GM12891 (cell line): ENCODE measurements around the gene CNTN2.

Experiments
- PAX5 ChIP-seq: IDR thresholded peaks from 2 replicates; pipeline ENCODE4 v1.6.1; 2011; ENCODE audit warnings: low read length, moderate library complexity, mild to moderate bottlenecking; ENCODE audit not compliant: insufficient read depth, severe bottlenecking
- POLR2A ChIP-seq: IDR thresholded peaks from 2 replicates; pipeline ENCODE4 v1.6.1; 2011; ENCODE audit warnings: low read depth, low read length, control low read depth
- POLR2AphosphoS5 ChIP-seq: IDR thresholded peaks from 2 replicates; pipeline ENCODE4 v1.6.1; 2011; ENCODE audit warnings: low read depth, low read length, control low read depth
- POU2F2 ChIP-seq: IDR thresholded peaks from 2 replicates; pipeline ENCODE4 v1.6.1; 2011; ENCODE audit warnings: low read depth, mild to moderate bottlenecking, control low read depth, low read length, moderate library complexity
- SPI1 ChIP-seq: IDR thresholded peaks from 2 replicates; pipeline ENCODE4 v1.6.1; 2011; ENCODE audit warnings: low read depth, low read length, control low read depth
- TAF1 ChIP-seq: IDR thresholded peaks from 2 replicates; pipeline ENCODE4 v1.6.1; 2011; ENCODE audit warnings: low read depth, low read length, control low read depth

GRCh38 chr1:205122489-205122882 lies 79.5 kb downstream of the CNTN2 start:
- TF ChIP-seq POLR2A (no peak), TAF1 (no peak), POLR2AphosphoS5 (no peak), SPI1 (no peak), PAX5 (no peak), POU2F2 (no peak)
